Activated CD4-positive, alpha-beta T cell treated with anti-CD3 and anti-CD28 coated beads, Interleukin-2, amount 50 U/mL, for 48 hours (primary cell): Measurements from ENCODE around the gene COCH.
"Not testable (repeated sequence)": the region's sequence is repeated elsewhere in the genome, so short reads cannot be mapped to it uniquely, and the experiment has no call there.

Experiments used
- DNase-seq, 2 experiments: peaks; one replicate each; pipeline ENCODE4 v3.0.0-alpha.2; 2020

The COCH gene

GRCh38 chr14:30876692-30877091 lies 2.3 kb downstream of the COCH start:
- no peak for DNase-seq

DNA sequence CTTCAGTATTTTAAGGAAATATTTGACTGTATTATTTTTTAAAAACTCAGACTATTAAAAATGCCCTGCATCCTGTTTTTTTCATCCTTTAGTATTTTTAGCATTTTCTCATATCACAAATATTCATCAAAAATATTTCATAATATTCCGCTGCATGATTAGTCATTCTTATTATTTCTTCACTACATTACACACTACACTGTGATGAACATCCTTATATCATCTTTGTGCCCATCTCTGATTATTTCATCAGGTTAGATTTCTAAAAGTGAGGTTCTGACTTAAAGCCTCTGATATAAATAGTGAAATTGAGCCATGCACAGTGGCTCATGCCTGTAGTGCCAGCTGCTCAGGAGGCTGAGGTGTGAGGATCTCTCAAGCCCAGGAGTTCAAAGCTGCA lies 8.1 kb downstream of the COCH start:
- no peak for DNase-seq

DNA sequence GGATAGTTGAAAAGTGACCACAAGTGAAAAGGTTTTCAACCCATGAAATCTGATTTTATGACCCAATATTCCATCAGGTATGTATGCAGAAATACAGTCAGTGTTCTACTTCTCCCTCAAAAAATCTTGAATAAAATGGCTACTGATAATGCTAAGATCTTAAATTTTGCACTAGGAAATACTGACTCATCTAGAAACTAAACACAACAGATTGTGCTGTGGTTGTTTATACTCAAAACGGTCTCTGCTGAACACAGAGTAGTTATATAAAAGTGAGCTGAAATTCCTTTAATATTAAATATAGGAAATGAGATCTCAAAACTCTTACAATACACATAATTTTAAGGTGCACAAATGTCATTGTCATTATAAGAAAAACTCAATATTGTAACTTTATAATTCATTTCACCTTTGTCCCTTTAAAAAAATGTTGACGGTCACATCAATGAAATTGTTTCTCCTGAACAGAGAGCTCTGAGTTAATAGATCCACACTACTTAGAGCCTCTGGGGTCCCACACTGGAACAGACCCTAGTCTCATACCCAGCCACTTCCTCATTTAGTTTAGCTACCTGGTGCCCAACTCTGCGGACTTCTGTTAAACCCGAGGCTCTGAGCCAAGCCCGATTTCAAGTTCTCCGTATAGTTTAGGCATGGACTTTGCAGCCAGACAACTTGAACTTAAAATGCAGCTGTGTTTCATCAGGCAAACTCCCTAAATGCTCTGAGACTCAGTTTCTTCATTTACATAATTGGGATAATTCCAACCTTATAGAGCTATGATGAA lies 9.3 kb downstream of the COCH start:
- DNase-seq: no peak

GRCh38 chr14:30884901-30885300 lies 10.5 kb downstream of the COCH start:
- DNase-seq: no peak

GRCh38 chr14:30885840-30886740 lies 11.7 kb downstream of the COCH start:
- DNase-seq: no peak

GRCh38 chr14:30888480-30889243 lies 14.3 kb downstream of the COCH start:
- DNase-seq: no peak

GRCh38 chr14:30889244-30889594 lies 14.9 kb downstream of the COCH start:
- no peak for DNase-seq

GRCh38 chr14:30893819-30894218 lies 19.5 kb downstream of the COCH start:
- no peak for DNase-seq

DNA sequence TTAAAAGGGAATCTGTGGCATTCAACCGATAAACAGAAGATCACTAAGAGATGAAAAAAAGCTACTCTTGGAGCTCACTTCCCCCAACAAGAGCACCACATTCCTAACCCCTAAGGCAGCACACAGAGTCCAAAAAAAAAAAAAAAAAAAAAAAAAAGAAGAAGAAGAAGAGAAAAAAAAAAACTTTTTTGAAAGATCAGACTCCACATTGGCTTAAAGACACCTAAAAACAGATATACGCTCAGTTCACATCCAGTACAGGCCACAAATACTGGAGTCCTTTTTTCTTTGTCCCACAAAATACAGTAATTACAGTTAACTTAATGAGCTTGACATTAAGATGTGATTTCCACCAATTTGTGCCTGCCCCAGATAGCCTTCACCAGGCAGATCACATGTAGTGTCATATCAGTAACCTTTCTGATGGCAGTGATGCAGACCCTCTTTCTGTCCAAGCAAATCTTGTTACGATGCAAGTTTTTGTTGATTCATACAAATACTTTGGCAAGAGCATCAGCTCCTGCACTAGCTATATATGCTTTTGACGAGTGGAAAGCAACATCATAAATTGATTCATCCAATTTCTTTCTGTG lies 20.7 kb downstream of the COCH start:
- DNase-seq: no peak

DNA sequence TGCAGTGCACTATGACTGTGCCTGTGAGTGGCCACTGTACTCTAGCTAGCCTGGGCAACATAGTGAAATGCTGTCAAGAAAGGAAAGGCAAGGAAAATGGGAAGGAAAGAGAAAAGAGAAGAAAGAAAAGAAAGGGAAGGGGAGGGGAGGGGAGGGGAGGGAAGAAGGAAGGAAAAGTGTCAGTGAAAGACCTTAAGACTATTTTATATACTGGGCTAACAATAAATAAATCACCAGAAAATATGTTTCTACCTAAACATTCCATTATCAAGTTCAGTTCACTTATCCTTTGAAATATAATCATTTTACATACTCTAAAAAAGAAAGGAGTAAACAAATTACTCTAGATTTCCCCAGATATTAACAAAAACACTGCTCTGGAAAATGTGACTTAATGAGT lies 22.1 kb downstream of the COCH start:
- no peak for DNase-seq

DNA sequence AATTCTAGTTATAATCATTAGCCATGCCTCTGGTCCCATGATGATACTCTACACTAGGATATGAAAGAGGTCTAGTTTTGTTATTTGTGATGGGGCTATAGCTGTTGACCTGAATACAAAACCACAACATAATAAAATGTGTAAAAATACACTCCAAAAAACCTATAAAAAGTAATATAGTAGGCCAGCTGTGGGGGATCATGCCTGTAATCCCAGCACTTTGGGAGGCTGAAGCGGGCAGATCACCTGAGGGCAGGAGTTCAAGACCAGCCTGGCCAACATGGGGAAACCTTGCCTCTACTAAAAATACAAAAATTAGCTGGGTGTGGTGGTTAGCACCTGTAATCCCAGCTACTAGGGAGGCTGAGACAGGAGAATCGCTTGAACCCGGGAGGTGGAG lies 22.8 kb downstream of the COCH start:
- DNase-seq: not testable (repeated sequence)

GRCh38 chr14:30903285-30904124 lies 29.1 kb downstream of the COCH start:
- DNase-seq: no peak

DNA sequence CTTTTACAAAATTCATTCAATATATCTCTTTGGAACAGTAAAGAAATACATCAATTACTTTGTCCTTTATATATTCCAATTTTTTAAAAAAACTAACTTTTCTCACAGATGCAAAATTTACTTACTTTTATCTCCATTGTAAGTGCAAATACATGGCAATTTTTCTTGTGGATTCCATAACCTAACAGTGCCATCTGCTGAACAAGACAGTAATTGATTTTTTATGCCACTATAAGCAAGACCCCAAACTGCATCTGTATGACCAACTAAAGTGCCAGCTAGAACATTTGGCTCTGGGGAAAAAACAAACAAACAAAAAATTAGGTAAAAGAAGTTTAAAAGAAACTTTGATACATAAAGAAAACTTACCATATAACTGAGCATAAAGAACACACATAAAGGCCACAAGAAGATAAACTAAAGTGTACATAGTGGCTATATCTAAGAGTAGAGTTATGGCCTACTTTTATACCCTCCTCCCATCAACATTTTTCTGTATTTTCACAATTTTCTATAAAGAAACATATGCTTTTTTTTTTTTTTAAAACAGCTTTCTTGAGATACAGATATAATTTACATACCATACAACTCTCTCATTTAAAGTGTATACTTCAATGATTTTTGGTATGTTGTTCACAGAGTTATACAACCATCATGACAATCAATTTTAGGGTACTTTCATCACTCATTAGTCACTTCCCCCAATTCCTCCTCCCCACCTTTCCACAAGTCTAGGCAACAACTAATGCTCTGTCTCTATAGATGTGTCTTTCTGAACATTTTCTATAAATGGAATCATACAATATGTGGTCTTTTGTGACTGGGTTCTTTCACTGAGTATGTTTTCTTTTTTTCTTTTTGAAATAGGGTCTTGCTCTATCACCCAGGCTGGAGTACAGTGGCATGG lies 32.6 kb downstream of the COCH start:
- no peak for DNase-seq

- no peak for DNase-seq
Observed at GRCh38 chr14:30907659-30908057, 33.3 kb downstream of the COCH start.

GRCh38 chr14:30908826-30909225 lies 34.5 kb downstream of the COCH start:
- DNase-seq: no peak

DNA sequence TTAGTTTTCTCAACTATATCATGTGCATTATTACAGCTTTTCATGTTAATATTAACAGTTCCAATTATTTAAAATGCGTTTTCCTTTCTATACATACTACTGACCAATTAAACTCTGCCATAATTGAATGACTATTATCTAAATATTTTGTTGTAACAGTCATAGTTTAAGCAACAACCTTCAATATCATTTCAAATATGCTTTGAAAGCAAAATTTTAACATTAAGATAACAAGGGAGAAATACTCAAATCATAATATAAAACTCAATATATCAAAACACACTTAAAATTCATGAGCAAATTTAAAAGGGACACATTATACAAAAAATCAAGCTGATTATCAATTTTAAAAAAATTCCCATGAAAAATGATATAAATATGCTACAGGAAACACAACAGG lies 40.5 kb downstream of the COCH start:
- no peak for DNase-seq

DNA sequence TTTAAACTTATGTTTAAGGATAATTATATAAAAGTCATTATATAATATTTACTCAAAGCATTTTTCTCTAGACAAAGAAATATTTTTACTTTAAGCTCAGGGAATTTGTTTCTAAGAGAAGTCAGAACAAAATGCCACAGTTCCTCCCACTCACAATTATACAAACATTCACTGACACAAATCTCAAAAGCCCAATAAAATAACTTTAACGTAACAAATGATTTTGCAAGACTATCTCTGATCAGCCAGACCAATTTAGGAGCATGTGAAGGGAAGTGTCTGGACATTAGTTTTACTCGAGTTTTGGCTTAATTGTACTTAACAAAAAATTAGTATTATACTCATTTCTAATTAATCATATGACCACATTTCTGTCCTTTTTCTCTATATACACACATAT lies 41.2 kb downstream of the COCH start:
- DNase-seq: no peak

- no peak for DNase-seq
Observed at GRCh38 chr14:30921305-30921704, 46.9 kb downstream of the COCH start.

- no peak for DNase-seq
Observed at GRCh38 chr14:30921788-30922187, 47.4 kb downstream of the COCH start.

GRCh38 chr14:30925254-30925653 lies 50.9 kb downstream of the COCH start:
- no peak for DNase-seq

DNA sequence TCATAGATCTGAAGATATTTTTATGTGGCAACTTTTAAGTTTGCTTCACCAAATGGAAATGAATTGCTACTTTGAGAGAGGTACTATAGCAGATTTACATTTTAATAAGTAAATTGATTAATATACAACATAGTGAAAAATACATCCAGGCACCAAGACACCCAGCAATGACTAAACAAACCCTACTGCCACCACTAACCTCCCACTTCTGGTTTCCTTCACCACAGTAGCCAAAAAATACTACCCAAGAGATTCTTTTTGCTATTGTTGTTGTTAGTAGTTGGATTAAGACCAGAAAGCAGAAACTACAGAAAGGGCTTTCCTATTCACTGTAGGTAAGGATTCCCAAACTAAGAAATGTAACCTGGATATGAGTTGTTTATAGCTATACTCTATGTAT lies 54.1 kb downstream of the COCH start:
- DNase-seq: no peak
